DND-41 (cell line): Measurements from ENCODE around the gene TFDP3.

Experiments
- CTCF ChIP-seq: IDR thresholded peaks from 2 replicates; pipeline ENCODE4 v1.5.1; 2012; ENCODE audit warnings: borderline replicate concordance, low read length, moderate library complexity, mild to moderate bottlenecking; ENCODE audit not compliant: poor library complexity, severe bottlenecking; ENCODE audit errors: extremely low read depth
- EZH2 ChIP-seq: IDR thresholded peaks from 3 replicates; pipeline ENCODE4 v1.6.1; 2012; ENCODE audit warnings: borderline replicate concordance, low read depth, mild to moderate bottlenecking, moderate library complexity, low read length, inconsistent platforms; ENCODE audit not compliant: severe bottlenecking

DNA sequence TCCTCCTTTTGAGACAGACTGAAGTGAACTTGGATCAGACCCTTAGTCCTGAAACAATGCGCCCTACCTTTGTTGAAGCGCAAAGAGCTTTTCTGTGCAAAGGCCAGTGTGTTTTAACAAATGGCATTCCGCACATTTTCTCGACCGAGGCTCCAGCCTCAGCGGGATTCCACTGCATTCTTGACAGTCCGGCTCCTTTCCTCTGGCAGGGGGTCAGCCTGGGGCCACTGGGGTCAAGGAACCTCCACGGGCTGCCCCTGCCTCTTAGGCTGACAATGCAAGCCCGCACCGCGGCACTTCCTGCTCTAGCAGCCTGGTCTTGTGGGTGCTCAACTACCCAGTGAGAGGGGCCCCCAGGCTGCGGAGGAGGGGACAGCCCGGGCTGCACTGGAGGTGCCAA is 47.2 kb upstream of the TFDP3 start:
- TF ChIP-seq CTCF: no peak
- TF ChIP-seq EZH2: no peak
